GM12878 (cell line): ENCODE results near the gene DHRS12. TPM values are rescaled to one million over a fixed set of nuclear protein-coding genes. Genes with fewer than 3 reads are reported as not detected.

Source experiments
- ATAC-seq: fragments of 200-7000 bp; cut with Tn5 transposase; 3 replicates; pipeline ENCODE4 v1.9.1; 2020; ENCODE audit warnings: mild to moderate bottlenecking, moderate library complexity
- BruUV-seq: library from RNA; stranded (reverse); fragments of 400-500 nt; replicated peaks from 2 replicates; lab custom pipeline; 2021; lab: Mats Ljungman, UMichigan
- CTCF ChIA-PET: fragments of 300-600 bp; sonication (Branson Sonifier 250); formaldehyde crosslinking; extraction: SDS; loops from one replicate; lab custom pipeline; 2021; ENCODE audit warnings: inconsistent platforms; lab: Yijun Ruan, JAX
- POLR2A ChIA-PET: fragments of 350-600 bp; formaldehyde crosslinking; extraction: SDS; loops from one replicate; lab custom pipeline; 2021; ENCODE audit warnings: inconsistent platforms; lab: Charles Lee
- RAD21 ChIA-PET: fragments of 300-600 bp; sonication (Branson Sonifier 250); formaldehyde crosslinking; loops from one replicate; lab custom pipeline; 2023; ENCODE audit warnings: antibody characterized with exemption; ENCODE audit not compliant: unreplicated experiment; lab: Charles Lee
- SMC1A ChIA-PET: fragments of 300-600 bp; sonication (Branson Sonifier 250); formaldehyde crosslinking; loops from one replicate; lab custom pipeline; 2023; ENCODE audit not compliant: unreplicated experiment, uncharacterized antibody; lab: Charles Lee
- DNase-seq: peaks from one replicate; pipeline ENCODE4 v3.0.0-alpha.2; 2011; ENCODE audit warnings: low read depth, low spot score
- FAIRE-seq: peaks from 3 replicates; lab custom pipeline; 2011; peaks lifted over from hg19 to GRCh38; lab: Jason Lieb, UNC
- H2AFZ ChIP-seq: 2 replicates; pipeline ENCODE4 v1.6.0; 2011; ENCODE audit warnings: low read depth, low read length, control low read depth; ENCODE audit not compliant: control insufficient read depth
- H3K27ac ChIP-seq: 2 replicates; pipeline ENCODE4 v1.5.1; 2011; ENCODE audit warnings: control low read depth; ENCODE audit not compliant: control insufficient read depth, insufficient read depth
- H3K27me3 ChIP-seq, 2 experiments: replicated peaks in 1 of 2; 2 replicates each; pipeline versions ENCODE4 v1.6.0 to v1.6.1; 2011; ENCODE audit warnings: low read length in 1 of 2; ENCODE audit not compliant: control insufficient read depth in 2 of 2, insufficient read depth in 2 of 2
- H3K36me3 ChIP-seq, 2 experiments: 2 replicates each; pipeline ENCODE4 v1.5.1; 2011; ENCODE audit warnings: low read length in 1 of 2; ENCODE audit not compliant: control insufficient read depth in 2 of 2, insufficient read depth in 2 of 2
- H3K4me1 ChIP-seq: 2 replicates; pipeline ENCODE4 v1.6.1; 2011; ENCODE audit warnings: mild to moderate bottlenecking, low read length, moderate library complexity, mixed read lengths; ENCODE audit not compliant: control insufficient read depth, insufficient read depth
- H3K4me2 ChIP-seq: 2 replicates; pipeline ENCODE4 v1.6.0; 2011; ENCODE audit warnings: control low read depth; ENCODE audit not compliant: control insufficient read depth, insufficient read depth
- H3K4me3 ChIP-seq: fragments of 200-600 bp; sonication (generic); 2 replicates; pipeline ENCODE4 v1.5.1; 2016
- H3K79me2 ChIP-seq: 2 replicates; pipeline ENCODE4 v1.6.0; 2011; ENCODE audit warnings: low read length; ENCODE audit not compliant: control insufficient read depth, insufficient read depth
- H3K9ac ChIP-seq: 2 replicates; pipeline ENCODE4 v1.8.0; 2011; ENCODE audit warnings: low read length, control low read depth, mixed read lengths; ENCODE audit not compliant: control insufficient read depth, insufficient read depth
- H3K9me3 ChIP-seq: replicated peaks from 3 replicates; pipeline ENCODE4 v1.5.1; 2011; ENCODE audit warnings: mild to moderate bottlenecking, low read length; ENCODE audit not compliant: control insufficient read depth, insufficient read depth
- H4K20me1 ChIP-seq: 2 replicates; pipeline ENCODE4 v1.6.0; 2011; ENCODE audit not compliant: control insufficient read depth, insufficient read depth
- ATF7 ChIP-seq: fragments of 450-650 bp; IDR thresholded peaks from 2 replicates; pipeline ENCODE4 v1.6.1; 2016; ENCODE audit warnings: low read depth, mild to moderate bottlenecking
- ETV6 ChIP-seq, 2 experiments: fragments of 450-650 bp in 1 of 2; IDR thresholded peaks in 1 of 2; conservative IDR thresholded peaks in 1 of 2; 2 replicates each; pipeline ENCODE4 v1.6.1; 2014; ENCODE audit warnings: antibody characterized with exemption in 1 of 2, borderline replicate concordance in 1 of 2, low read depth in 1 of 2, mild to moderate bottlenecking in 1 of 2, moderate library complexity in 1 of 2
- FOS ChIP-seq: IDR thresholded peaks from 3 replicates; pipeline ENCODE4 v1.6.1; 2011; ENCODE audit warnings: borderline replicate concordance; ENCODE audit not compliant: insufficient read length; ENCODE audit errors: extremely low read depth
- GABPA ChIP-seq: IDR thresholded peaks from 2 replicates; pipeline ENCODE4 v1.6.1; 2014; ENCODE audit warnings: antibody characterized with exemption, low read depth, mild to moderate bottlenecking, inconsistent platforms
- KAT2A ChIP-seq: conservative IDR thresholded peaks from 2 replicates; pipeline ENCODE4 v1.6.1; 2011; ENCODE audit warnings: low read depth, low read length; ENCODE audit not compliant: control insufficient read depth
- NFYA ChIP-seq: IDR thresholded peaks from 2 replicates; pipeline ENCODE4 v1.6.1; 2011; ENCODE audit warnings: low read depth, mild to moderate bottlenecking, low read length, improper control_type of control experiment, borderline replicate concordance
- NR2F1 ChIP-seq: fragments of 450-650 bp; conservative IDR thresholded peaks from 2 replicates; pipeline ENCODE4 v1.6.1; 2017; ENCODE audit warnings: mild to moderate bottlenecking
- PAX5 ChIP-seq: IDR thresholded peaks from 2 replicates; pipeline ENCODE4 v1.6.1; 2011; ENCODE audit warnings: low read depth, low read length, borderline replicate concordance
- SIX5 ChIP-seq: IDR thresholded peaks from 2 replicates; pipeline ENCODE4 v1.6.1; 2011; ENCODE audit warnings: mild to moderate bottlenecking, low read depth, low read length, moderate library complexity; ENCODE audit not compliant: severe bottlenecking
- SPI1 ChIP-seq: IDR thresholded peaks from 2 replicates; pipeline ENCODE4 v1.6.1; 2011; ENCODE audit warnings: low read depth, mild to moderate bottlenecking, low read length, moderate library complexity, borderline replicate concordance; ENCODE audit not compliant: insufficient read depth
- TCF7 ChIP-seq: IDR thresholded peaks from 2 replicates; pipeline ENCODE4 v1.6.1; 2014; ENCODE audit warnings: antibody characterized with exemption, borderline replicate concordance
- ZBED1 ChIP-seq: IDR thresholded peaks from 2 replicates; pipeline ENCODE4 v1.6.1; 2016; ENCODE audit warnings: borderline replicate concordance
- WGBS: methylation state at CpG from one replicate; pipeline ENCODE4 v1.1.6; 2016; ENCODE audit warnings: low lambda C conversion rate; ENCODE audit not compliant: insufficient replicate concordance, insufficient coverage; ENCODE audit errors: missing lambda C conversion rate; 5-methylcytosine and 5-hydroxymethylcytosine counted together
- in situ Hi-C: fragments of 300-500 bp; cut with MboI; formaldehyde crosslinking; loops from 9 replicates; pipeline ENCODE4 v1.14.3; 2018; ENCODE audit warnings: mixed read lengths
- intact Hi-C: fragments of 100-400 bp; cut with micrococcal nuclease; formaldehyde crosslinking; loops from one replicate; pipeline ENCODE4 v1.14.2; 2022; ENCODE audit not compliant: unreplicated experiment
- polyA plus RNA-seq, 11 experiments: library from polyadenylated mRNA; depleted of rRNA in 4 of 11; unstranded in 6 of 11; stranded (reverse) in 5 of 11; fragments of >200 nt; fragmentation: Nextera tagmentation in 4 of 11; fragmentation: Illumina TruSeq in 1 of 11; extraction: Ambion mirVana in 4 of 11; extraction: Trizol in 1 of 11; gene quantifications; 1 replicate in 1 of 11; 2 replicates in 10 of 11; pipeline versions ENCODE4 v1.2.1 to v1.2.3, GENCODE V29; 2011 to 2016; ENCODE audit warnings: inconsistent platforms in 2 of 11, missing spikeins in 2 of 11, low read depth in 1 of 11
- total RNA-seq, 4 experiments: library from RNA; depleted of rRNA in 3 of 4; stranded (reverse); fragments of >200 nt in 3 of 4; fragmentation: Illumina TruSeq in 1 of 4; extraction: Trizol in 1 of 4; gene quantifications; 2 replicates each; pipeline versions ENCODE4 v1.2.1 to v1.2.3, GENCODE V29; 2013 to 2021
- TF ChIP-seq, protein P1 (sequence below): fragments of 450-650 bp; formaldehyde crosslinking; IDR thresholded peaks from 2 replicates; pipeline ENCODE4 v1.4.0; 2022; ENCODE audit warnings: mild to moderate bottlenecking, moderate library complexity
- TF ChIP-seq, protein P2 (sequence below): fragments of 150-350 bp; IDR thresholded peaks from 2 replicates; pipeline ENCODE4 v1.6.1; 2014; ENCODE audit warnings: mild to moderate bottlenecking, low read depth, low read length
- TF ChIP-seq, protein P3 (sequence below): fragments of 150-350 bp; IDR thresholded peaks from 2 replicates; pipeline ENCODE4 v1.6.1; 2016; ENCODE audit warnings: low read depth, low read length

Gene DHRS12
- total and polyA plus RNA-seq, 10 of the 15 experiments (the other 5 are each of a cell fraction or from before 2014, with no cell fraction given): 2.9 to 11.3 (median 8.2) TPM

DNA sequence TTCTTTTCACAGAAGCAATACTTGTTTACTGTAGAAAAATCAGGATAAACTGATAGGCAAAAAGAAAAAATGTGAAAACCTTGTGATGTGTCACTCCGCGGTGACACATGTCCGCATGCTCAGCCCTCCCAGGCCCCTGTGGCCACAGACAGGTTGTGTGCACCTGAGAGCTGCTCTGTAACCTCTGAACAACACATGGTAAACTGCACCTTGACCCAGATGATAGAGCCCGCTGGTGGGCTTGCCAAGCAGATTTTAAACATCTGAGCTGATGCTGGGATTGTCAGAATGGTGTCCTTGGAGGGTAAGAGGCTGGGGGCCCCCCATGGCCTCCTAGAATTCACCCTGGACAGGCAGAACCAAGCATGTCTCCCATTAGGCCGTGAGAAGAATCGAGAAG is 33.8 kb downstream of the DHRS12 start:
- no peak for FAIRE-seq
- ChIA-PET POLR2A (no interaction called here), RAD21 (interaction anchor here (1.3 kb wide), 1 partner anchor 28 kb away, joined by 3 read pairs; no protein-coding TSS in a partner anchor), SMC1A (interaction anchor here (1.3 to 1.5 kb wide), 2 partner anchors 13 to 325 kb away, joined by 3 to 4 read pairs; no protein-coding TSS in a partner anchor), CTCF (interaction anchor here (1.2 kb wide), 1 partner anchor 9 kb away, joined by 3 read pairs; no protein-coding TSS in a partner anchor)
- intact Hi-C loops: no loop called here
- BruUV-seq: no TSS peak
- Histone ChIP-seq H3K36me3 (no peaks in the 10 kb centered on the region), H3K27me3 (no peaks in the 10 kb centered on the region), H3K9ac (no peak overlapping the region), H3K9me3 (no peaks in the 10 kb centered on the region), H4K20me1 (no peaks in the 10 kb centered on the region), H3K4me1 (peaks cover 4% of the 10 kb centered on the region), H3K4me2 (no peak overlapping the region), H3K4me3 (no peak overlapping the region), H2AFZ (no peak overlapping the region), H3K79me2 (no peaks in the 10 kb centered on the region), H3K27ac (no peak overlapping the region)
- no peak for DNase-seq
- no peak for ATAC-seq
- 98% methylated on average over 6 of the region's 6 CpGs for WGBS
- in situ Hi-C loops: no loop called here
- TF ChIP-seq SPI1 (no peak), ATF7 (no peak), NR2F1 (no peak), TCF7 (no peak), FOS (no peak), NFYA (no peak), SIX5 (no peak), GABPA (no peak), ZBED1 (no peak), KAT2A (no peak), PAX5 (no peak), ETV6 (conservative IDR thresholded peaks at IDR 0.05 in 1 of 2, IDR thresholded peaks at IDR 0.05 in 1 of 2; ENCODE audit: borderline replicate concordance in 1 of 2, low read depth in 1 of 2) (no peak)
- TF ChIP-seq, protein P1, sequence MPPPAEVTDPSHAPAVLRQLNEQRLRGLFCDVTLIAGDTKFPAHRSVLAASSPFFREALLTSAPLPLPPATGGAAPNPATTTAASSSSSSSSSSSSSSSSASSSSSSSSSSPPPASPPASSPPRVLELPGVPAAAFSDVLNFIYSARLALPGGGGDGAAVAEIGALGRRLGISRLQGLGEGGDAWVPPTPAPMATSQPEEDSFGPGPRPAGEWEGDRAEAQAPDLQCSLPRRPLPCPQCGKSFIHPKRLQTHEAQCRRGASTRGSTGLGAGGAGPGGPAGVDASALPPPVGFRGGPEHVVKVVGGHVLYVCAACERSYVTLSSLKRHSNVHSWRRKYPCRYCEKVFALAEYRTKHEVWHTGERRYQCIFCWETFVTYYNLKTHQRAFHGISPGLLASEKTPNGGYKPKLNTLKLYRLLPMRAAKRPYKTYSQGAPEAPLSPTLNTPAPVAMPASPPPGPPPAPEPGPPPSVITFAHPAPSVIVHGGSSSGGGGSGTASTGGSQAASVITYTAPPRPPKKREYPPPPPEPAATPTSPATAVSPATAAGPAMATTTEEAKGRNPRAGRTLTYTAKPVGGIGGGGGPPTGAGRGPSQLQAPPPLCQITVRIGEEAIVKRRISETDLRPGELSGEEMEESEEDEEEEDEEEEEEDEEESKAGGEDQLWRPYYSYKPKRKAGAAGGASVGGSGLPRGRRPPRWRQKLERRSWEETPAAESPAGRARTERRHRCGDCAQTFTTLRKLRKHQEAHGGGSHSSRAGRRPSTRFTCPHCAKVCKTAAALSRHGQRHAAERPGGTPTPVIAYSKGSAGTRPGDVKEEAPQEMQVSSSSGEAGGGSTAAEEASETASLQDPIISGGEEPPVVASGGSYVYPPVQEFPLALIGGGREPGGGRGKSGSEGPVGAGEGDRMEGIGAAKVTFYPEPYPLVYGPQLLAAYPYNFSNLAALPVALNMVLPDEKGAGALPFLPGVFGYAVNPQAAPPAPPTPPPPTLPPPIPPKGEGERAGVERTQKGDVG (CRISPR knock-in tag): no peak
- TF ChIP-seq, protein P2, sequence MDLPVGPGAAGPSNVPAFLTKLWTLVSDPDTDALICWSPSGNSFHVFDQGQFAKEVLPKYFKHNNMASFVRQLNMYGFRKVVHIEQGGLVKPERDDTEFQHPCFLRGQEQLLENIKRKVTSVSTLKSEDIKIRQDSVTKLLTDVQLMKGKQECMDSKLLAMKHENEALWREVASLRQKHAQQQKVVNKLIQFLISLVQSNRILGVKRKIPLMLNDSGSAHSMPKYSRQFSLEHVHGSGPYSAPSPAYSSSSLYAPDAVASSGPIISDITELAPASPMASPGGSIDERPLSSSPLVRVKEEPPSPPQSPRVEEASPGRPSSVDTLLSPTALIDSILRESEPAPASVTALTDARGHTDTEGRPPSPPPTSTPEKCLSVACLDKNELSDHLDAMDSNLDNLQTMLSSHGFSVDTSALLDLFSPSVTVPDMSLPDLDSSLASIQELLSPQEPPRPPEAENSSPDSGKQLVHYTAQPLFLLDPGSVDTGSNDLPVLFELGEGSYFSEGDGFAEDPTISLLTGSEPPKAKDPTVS: no peak
- TF ChIP-seq, protein P3, sequence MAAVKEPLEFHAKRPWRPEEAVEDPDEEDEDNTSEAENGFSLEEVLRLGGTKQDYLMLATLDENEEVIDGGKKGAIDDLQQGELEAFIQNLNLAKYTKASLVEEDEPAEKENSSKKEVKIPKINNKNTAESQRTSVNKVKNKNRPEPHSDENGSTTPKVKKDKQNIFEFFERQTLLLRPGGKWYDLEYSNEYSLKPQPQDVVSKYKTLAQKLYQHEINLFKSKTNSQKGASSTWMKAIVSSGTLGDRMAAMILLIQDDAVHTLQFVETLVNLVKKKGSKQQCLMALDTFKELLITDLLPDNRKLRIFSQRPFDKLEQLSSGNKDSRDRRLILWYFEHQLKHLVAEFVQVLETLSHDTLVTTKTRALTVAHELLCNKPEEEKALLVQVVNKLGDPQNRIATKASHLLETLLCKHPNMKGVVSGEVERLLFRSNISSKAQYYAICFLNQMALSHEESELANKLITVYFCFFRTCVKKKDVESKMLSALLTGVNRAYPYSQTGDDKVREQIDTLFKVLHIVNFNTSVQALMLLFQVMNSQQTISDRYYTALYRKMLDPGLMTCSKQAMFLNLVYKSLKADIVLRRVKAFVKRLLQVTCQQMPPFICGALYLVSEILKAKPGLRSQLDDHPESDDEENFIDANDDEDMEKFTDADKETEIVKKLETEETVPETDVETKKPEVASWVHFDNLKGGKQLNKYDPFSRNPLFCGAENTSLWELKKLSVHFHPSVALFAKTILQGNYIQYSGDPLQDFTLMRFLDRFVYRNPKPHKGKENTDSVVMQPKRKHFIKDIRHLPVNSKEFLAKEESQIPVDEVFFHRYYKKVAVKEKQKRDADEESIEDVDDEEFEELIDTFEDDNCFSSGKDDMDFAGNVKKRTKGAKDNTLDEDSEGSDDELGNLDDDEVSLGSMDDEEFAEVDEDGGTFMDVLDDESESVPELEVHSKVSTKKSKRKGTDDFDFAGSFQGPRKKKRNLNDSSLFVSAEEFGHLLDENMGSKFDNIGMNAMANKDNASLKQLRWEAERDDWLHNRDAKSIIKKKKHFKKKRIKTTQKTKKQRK: no peak
